GM10847 (cell line): ENCODE data around the gene PDE8B.

Experiments used
- POLR2A ChIP-seq: IDR thresholded peaks from 2 replicates; pipeline ENCODE4 v1.6.1; 2011; ENCODE audit not compliant: insufficient read length; ENCODE audit errors: extremely low read depth

The PDE8B gene

GRCh38 chr5:77181173-77181572 lies 29.3 kb upstream of the PDE8B start:
- TF ChIP-seq POLR2A, result no peak

- TF ChIP-seq POLR2A, result no peak
These were observed 28.7 kb upstream of the PDE8B start for GRCh38 chr5:77181596-77182304.

- TF ChIP-seq POLR2A, result no peak
These were observed 28.1 kb upstream of the PDE8B start for GRCh38 chr5:77182367-77182766.

GRCh38 chr5:77186652-77187370 lies 23.7 kb upstream of the PDE8B start:
- TF ChIP-seq POLR2A, result no peak

- TF ChIP-seq POLR2A, result no peak
These were observed 21.1 kb upstream of the PDE8B start for GRCh38 chr5:77189421-77189820.

GRCh38 chr5:77192441-77193050 lies 17.9 kb upstream of the PDE8B start:
- TF ChIP-seq POLR2A, result no peak

- no peak for TF ChIP-seq POLR2A
These were observed 15.7 kb upstream of the PDE8B start for GRCh38 chr5:77194762-77195161.

GRCh38 chr5:77197840-77198554 lies 12.5 kb upstream of the PDE8B start:
- no peak for TF ChIP-seq POLR2A

- TF ChIP-seq POLR2A, result no peak
These were observed 9.8 kb upstream of the PDE8B start for GRCh38 chr5:77200663-77201062.

GRCh38 chr5:77202145-77202544 lies 8.3 kb upstream of the PDE8B start:
- no peak for TF ChIP-seq POLR2A

GRCh38 chr5:77204967-77205366 lies 5.5 kb upstream of the PDE8B start:
- TF ChIP-seq POLR2A, result no peak

- TF ChIP-seq POLR2A, result no peak
These were observed 1.8 kb upstream of the PDE8B start for GRCh38 chr5:77208507-77209163.

GRCh38 chr5:77209495-77210090 lies 887 bp upstream of the PDE8B start:
- TF ChIP-seq POLR2A, result no peak

- no peak for TF ChIP-seq POLR2A
These were observed 647 bp downstream of the PDE8B start for GRCh38 chr5:77210964-77211690.
